HepG2 (cell line): ENCODE data around the gene TXNL4A. TPM values are rescaled to one million over a fixed set of nuclear protein-coding genes. Genes with fewer than 3 reads are reported as not detected.

ENCODE experiments used
- CC2D1A ChIP-seq: sonication (generic); formaldehyde crosslinking; IDR thresholded peaks from 2 replicates; pipeline ENCODE4 v1.8.1; 2023; ENCODE audit warnings: mild to moderate bottlenecking, missing genetic modification reagents
- CEBPG ChIP-seq: IDR thresholded peaks from 2 replicates; pipeline ENCODE4 v1.6.1; 2016
- ERF ChIP-seq: IDR thresholded peaks from 2 replicates; pipeline ENCODE4 v1.6.1; 2018; ENCODE audit warnings: missing biosample characterization, missing genetic modification reagents
- ETV5 ChIP-seq: IDR thresholded peaks from 2 replicates; pipeline ENCODE4 v1.6.1; 2018; ENCODE audit warnings: missing biosample characterization, missing genetic modification reagents, inconsistent platforms, borderline replicate concordance
- FOSL2 ChIP-seq: sonication (generic); formaldehyde crosslinking; IDR thresholded peaks from 2 replicates; pipeline ENCODE4 v1.4.0; 2020; ENCODE audit warnings: missing genetic modification reagents
- HMG20A ChIP-seq: IDR thresholded peaks from 2 replicates; pipeline ENCODE4 v1.6.1; 2016; ENCODE audit warnings: borderline replicate concordance
- HNF4G ChIP-seq, 2 experiments: sonication (generic) in 1 of 2; formaldehyde crosslinking in 1 of 2; IDR thresholded peaks; 2 replicates each; pipeline versions ENCODE4 v1.4.0 to v1.6.1; 2011 to 2020; ENCODE audit warnings: borderline replicate concordance in 2 of 2, low read depth in 2 of 2, mild to moderate bottlenecking in 2 of 2, low read length in 1 of 2, missing genetic modification reagents in 1 of 2, moderate library complexity in 1 of 2
- JUNB ChIP-seq: sonication (generic); formaldehyde crosslinking; IDR thresholded peaks from 2 replicates; pipeline ENCODE4 v1.8.0; 2022; ENCODE audit warnings: missing genetic modification reagents, mild to moderate bottlenecking, borderline replicate concordance
- KAT2B ChIP-seq: fragments of 150-350 bp; IDR thresholded peaks from 2 replicates; pipeline ENCODE4 v1.6.1; 2014; ENCODE audit warnings: low read depth, low read length, borderline replicate concordance
- KDM5B ChIP-seq: sonication (generic); formaldehyde crosslinking; IDR thresholded peaks from 2 replicates; pipeline ENCODE4 v1.4.0; 2020; ENCODE audit warnings: missing genetic modification reagents, mild to moderate bottlenecking, borderline replicate concordance
- PHF8 ChIP-seq: sonication (generic); formaldehyde crosslinking; IDR thresholded peaks from 2 replicates; pipeline ENCODE4 v1.5.0; 2020; ENCODE audit warnings: missing genetic modification reagents
- PRDM10 ChIP-seq: sonication (generic); formaldehyde crosslinking; IDR thresholded peaks from 2 replicates; pipeline ENCODE4 v1.4.0; 2020; ENCODE audit warnings: low read depth, missing genetic modification reagents
- RARG ChIP-seq: sonication (generic); formaldehyde crosslinking; IDR thresholded peaks from 2 replicates; pipeline ENCODE4 v1.4.0; 2020; ENCODE audit warnings: low read depth, mild to moderate bottlenecking, missing genetic modification reagents
- SCMH1 ChIP-seq: sonication (generic); formaldehyde crosslinking; IDR thresholded peaks from 2 replicates; pipeline ENCODE4 v1.9.0; 2021; ENCODE audit warnings: missing genetic modification reagents, mild to moderate bottlenecking, borderline replicate concordance
- SMARCC2 ChIP-seq: fragments of 450-650 bp; IDR thresholded peaks from 2 replicates; pipeline ENCODE4 v1.6.1; 2017; ENCODE audit warnings: antibody characterized with exemption, mild to moderate bottlenecking
- SMARCE1 ChIP-seq: fragments of 450-650 bp; IDR thresholded peaks from 2 replicates; pipeline ENCODE4 v1.6.1; 2017; ENCODE audit warnings: borderline replicate concordance
- SNAI1 ChIP-seq: sonication (generic); formaldehyde crosslinking; IDR thresholded peaks from 2 replicates; pipeline ENCODE4 v1.5.0; 2020; ENCODE audit warnings: mild to moderate bottlenecking, missing genetic modification reagents, borderline replicate concordance
- STAT5B ChIP-seq: sonication (generic); formaldehyde crosslinking; IDR thresholded peaks from 2 replicates; pipeline ENCODE4 v1.4.0; 2020; ENCODE audit warnings: missing genetic modification reagents
- TFDP2 ChIP-seq: sonication (generic); formaldehyde crosslinking; IDR thresholded peaks from 2 replicates; pipeline ENCODE4 v1.4.0; 2020; ENCODE audit warnings: missing genetic modification reagents
- YEATS2 ChIP-seq: sonication (generic); formaldehyde crosslinking; IDR thresholded peaks from 2 replicates; pipeline ENCODE4 v1.4.0; 2020; ENCODE audit warnings: missing genetic modification reagents, borderline replicate concordance
- ZFP41 ChIP-seq: sonication (generic); formaldehyde crosslinking; IDR thresholded peaks from 2 replicates; pipeline ENCODE4 v1.4.0; 2020; ENCODE audit warnings: mild to moderate bottlenecking, missing genetic modification reagents, borderline replicate concordance
- ZNF337 ChIP-seq: sonication (generic); formaldehyde crosslinking; IDR thresholded peaks from 2 replicates; pipeline ENCODE4 v1.5.1; 2020; ENCODE audit warnings: missing genetic modification reagents, low read depth, mild to moderate bottlenecking, borderline replicate concordance
- ZNF501 ChIP-seq: sonication (generic); formaldehyde crosslinking; IDR thresholded peaks from 2 replicates; pipeline ENCODE4 v1.5.1; 2020; ENCODE audit warnings: mild to moderate bottlenecking, moderate library complexity, missing genetic modification reagents
- ZNF572 ChIP-seq: sonication (generic); formaldehyde crosslinking; IDR thresholded peaks from 2 replicates; pipeline ENCODE4 v1.5.1; 2020; ENCODE audit warnings: mild to moderate bottlenecking, missing genetic modification reagents
- ZNF782 ChIP-seq: sonication (generic); formaldehyde crosslinking; IDR thresholded peaks from 2 replicates; pipeline ENCODE4 v1.4.0; 2020; ENCODE audit warnings: missing genetic modification reagents, mild to moderate bottlenecking, borderline replicate concordance
- ZZZ3 ChIP-seq: sonication (generic); formaldehyde crosslinking; IDR thresholded peaks from 2 replicates; pipeline ENCODE4 v1.4.0; 2020; ENCODE audit warnings: missing genetic modification reagents, mild to moderate bottlenecking, borderline replicate concordance
- polyA plus RNA-seq, 8 experiments: library from polyadenylated mRNA; depleted of rRNA in 3 of 8; stranded (reverse) in 7 of 8; unstranded in 1 of 8; fragments of >200 nt; fragmentation: Illumina TruSeq in 4 of 8; extraction: Trizol in 4 of 8; gene quantifications; 2 replicates each; pipeline versions ENCODE4 v1.2.1 to v1.2.3, GENCODE V29; 2011 to 2016; ENCODE audit warnings: low read depth in 4 of 8, missing spikeins in 1 of 8, mixed read lengths in 1 of 8; ENCODE audit not compliant: insufficient read depth in 1 of 8
- total RNA-seq, 5 experiments: library from RNA; depleted of rRNA; stranded (reverse); fragments of >200 nt; fragmentation: Illumina TruSeq; extraction: Trizol; gene quantifications; 2 replicates each; pipeline ENCODE4 v1.2.3, GENCODE V29; 2016; ENCODE audit warnings: low read depth in 1 of 5

The TXNL4A gene
- total and polyA plus RNA-seq, 2 of the 13 experiments (the other 11 are each of a cell fraction or from before 2014, with no cell fraction given): 172 to 202 TPM

- no peak for TF ChIP-seq CEBPG (CRISPR knock-in tag)
- no peak for TF ChIP-seq HMG20A (CRISPR knock-in tag)
- TF ChIP-seq ZNF501 (CRISPR knock-in tag): peak; percentile 71; the same call in 1 of the 2 replicates
- TF ChIP-seq HNF4G (IDR thresholded peaks at IDR 0.05; ENCODE audit: borderline replicate concordance, low read depth, low read length): no peak
- no peak for TF ChIP-seq HNF4G (CRISPR knock-in tag; IDR thresholded peaks at IDR 0.05; ENCODE audit: borderline replicate concordance, low read depth)
- no peak for TF ChIP-seq FOSL2 (CRISPR knock-in tag)
- no peak for TF ChIP-seq SCMH1 (CRISPR knock-in tag)
- TF ChIP-seq SMARCC2: no peak
- no peak for TF ChIP-seq ETV5 (CRISPR knock-in tag)
- 0 out of 2 replicates have a peak, but pooled peaks have one; percentile 61 for TF ChIP-seq ZNF782 (CRISPR knock-in tag)
- TF ChIP-seq YEATS2 (CRISPR knock-in tag): no peak
- TF ChIP-seq RARG (CRISPR knock-in tag): no peak
- no peak for TF ChIP-seq ZZZ3 (CRISPR knock-in tag)
- TF ChIP-seq KDM5B: peak; percentile 80; the same call in 1 of the 2 replicates
- TF ChIP-seq STAT5B: no peak
- TF ChIP-seq CC2D1A (CRISPR knock-in tag): no peak
- no peak for TF ChIP-seq ZNF337 (CRISPR knock-in tag)
- no peak for TF ChIP-seq TFDP2 (CRISPR knock-in tag)
- TF ChIP-seq ZFP41: peak; percentile 99
- peak; percentile 42; the same call in 1 of the 2 replicates for TF ChIP-seq JUNB (CRISPR knock-in tag)
- TF ChIP-seq ERF (CRISPR knock-in tag): no peak
- no peak for TF ChIP-seq PRDM10 (CRISPR knock-in tag)
- no peak for TF ChIP-seq KAT2B
- no peak for TF ChIP-seq SNAI1
- no peak for TF ChIP-seq SMARCE1
- TF ChIP-seq ZNF572 (CRISPR knock-in tag): no peak
- TF ChIP-seq PHF8 (CRISPR knock-in tag): peak; percentile 71
Measured at GRCh38 chr18:80033181-80034067, 45.1 kb upstream of the TXNL4A start (continued).
